ENCODE measurements around the gene RCAN2. TPM values are rescaled to one million over a fixed set of nuclear protein-coding genes. Genes with fewer than 3 reads are reported as not detected.

The RCAN2 gene
- total RNA-seq, 1 donor from 2014 or later: 9.0 TPM

DNA sequence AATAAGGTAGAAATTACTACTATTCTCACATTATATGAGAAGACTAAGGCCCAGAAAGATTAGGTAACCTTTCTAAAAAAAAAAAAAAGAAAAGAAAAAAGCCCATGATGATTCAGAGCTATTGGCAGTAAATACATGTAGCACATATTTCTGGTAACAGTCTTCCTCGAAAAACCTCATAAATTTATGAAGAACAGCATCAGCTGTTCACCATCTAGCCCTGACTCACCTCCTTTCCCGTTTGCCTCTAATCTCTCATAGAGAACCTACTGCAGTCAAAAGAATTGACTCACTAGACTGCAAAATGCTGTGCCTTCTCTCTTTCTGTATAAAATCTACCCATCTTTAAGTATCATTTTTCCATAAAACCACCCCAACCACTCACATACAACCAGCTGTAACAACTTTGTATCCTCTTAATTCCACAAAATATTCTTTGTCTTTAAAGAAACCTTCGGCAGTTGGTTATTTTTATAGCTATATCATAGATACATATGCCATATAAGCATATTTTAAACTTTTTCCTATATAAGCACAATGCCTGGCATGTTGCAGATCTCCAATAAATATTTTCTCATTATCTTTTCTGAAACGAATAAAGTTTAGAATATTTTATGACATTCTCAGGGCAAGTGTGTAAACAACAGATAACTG is 167.8 kb downstream of the RCAN2 start:
- DNase-seq: no peak
- Histone ChIP-seq H3K4me1 (no peaks in the 10 kb centered on the region), H3K27ac (no peak overlapping the region), H3K27me3 (ENCODE audit: low read depth) (no peaks in the 10 kb centered on the region), H3K4me3 (no peak overlapping the region), H3K9me3 (no peaks in the 10 kb centered on the region), H3K36me3 (no peaks in the 10 kb centered on the region)
- intact Hi-C loops (cut with DNase I): no loop called here
- TF ChIP-seq, protein P1, sequence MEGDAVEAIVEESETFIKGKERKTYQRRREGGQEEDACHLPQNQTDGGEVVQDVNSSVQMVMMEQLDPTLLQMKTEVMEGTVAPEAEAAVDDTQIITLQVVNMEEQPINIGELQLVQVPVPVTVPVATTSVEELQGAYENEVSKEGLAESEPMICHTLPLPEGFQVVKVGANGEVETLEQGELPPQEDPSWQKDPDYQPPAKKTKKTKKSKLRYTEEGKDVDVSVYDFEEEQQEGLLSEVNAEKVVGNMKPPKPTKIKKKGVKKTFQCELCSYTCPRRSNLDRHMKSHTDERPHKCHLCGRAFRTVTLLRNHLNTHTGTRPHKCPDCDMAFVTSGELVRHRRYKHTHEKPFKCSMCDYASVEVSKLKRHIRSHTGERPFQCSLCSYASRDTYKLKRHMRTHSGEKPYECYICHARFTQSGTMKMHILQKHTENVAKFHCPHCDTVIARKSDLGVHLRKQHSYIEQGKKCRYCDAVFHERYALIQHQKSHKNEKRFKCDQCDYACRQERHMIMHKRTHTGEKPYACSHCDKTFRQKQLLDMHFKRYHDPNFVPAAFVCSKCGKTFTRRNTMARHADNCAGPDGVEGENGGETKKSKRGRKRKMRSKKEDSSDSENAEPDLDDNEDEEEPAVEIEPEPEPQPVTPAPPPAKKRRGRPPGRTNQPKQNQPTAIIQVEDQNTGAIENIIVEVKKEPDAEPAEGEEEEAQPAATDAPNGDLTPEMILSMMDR (IDR thresholded peaks at IDR 0.05): no peak
- ATAC-seq: peak in 1 of 2 donors; percentile 51

DNA sequence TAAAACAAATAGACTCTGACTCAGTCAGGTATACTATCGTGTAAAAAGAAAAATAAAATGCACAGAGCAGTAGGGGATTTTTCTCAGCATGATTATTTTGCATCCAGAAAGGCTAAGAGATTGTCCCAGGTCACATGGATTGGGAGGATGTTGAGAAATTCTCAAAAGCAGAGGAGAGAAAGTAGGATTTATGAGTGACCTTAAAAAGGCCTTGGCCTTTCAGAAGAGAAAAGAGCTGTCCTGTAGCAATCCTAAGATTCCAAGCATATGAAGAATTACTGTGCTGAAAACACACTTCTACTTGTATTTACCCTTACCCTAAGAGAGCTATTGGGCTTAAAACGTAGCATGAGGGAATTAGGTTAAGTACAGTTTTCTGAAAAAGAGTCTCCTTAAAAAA is 170.7 kb downstream of the RCAN2 start:
- Histone ChIP-seq H3K27me3 (ENCODE audit: low read depth) (no peaks in the 10 kb centered on the region), H3K4me1 (peaks cover 3% of the 10 kb centered on the region), H3K36me3 (no peaks in the 10 kb centered on the region), H3K27ac (no peak overlapping the region), H3K4me3 (no peak overlapping the region), H3K9me3 (no peaks in the 10 kb centered on the region)
- TF ChIP-seq, protein P1 (IDR thresholded peaks at IDR 0.05): no peak
- intact Hi-C loops (cut with DNase I): no loop called here
- DNase-seq (no peak), ATAC-seq (no peak)

DNA sequence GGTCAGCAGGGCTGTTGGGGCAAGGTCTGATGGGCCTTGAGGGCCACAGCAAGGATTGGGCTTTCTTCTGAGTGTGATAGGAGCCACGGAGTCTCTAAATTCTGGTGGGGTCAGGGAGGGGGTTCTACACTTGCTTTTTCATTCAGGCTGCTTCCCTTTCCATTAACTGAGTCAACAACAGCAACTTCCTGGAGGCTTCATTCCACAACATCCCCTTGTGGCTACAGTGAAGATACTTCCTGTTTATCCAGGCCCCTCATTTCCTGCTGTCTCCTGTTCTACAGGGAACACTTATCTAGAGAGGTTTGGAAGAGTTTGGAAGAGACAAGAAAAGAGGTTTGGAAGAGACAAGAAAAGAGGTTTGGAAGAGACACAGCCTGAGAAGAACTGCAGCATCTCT is 175.7 kb downstream of the RCAN2 start:
- Histone ChIP-seq H3K9me3 (no peaks in the 10 kb centered on the region), H3K4me3 (no peak overlapping the region), H3K36me3 (no peaks in the 10 kb centered on the region), H3K4me1 (peaks cover 4% of the 10 kb centered on the region), H3K27ac (no peak overlapping the region), H3K27me3 (ENCODE audit: low read depth) (no peaks in the 10 kb centered on the region)
- TF ChIP-seq, protein P1 (IDR thresholded peaks at IDR 0.05): no peak
- DNase-seq (no peak), ATAC-seq (no peak)
- intact Hi-C loops (cut with DNase I): no loop called here

DNA sequence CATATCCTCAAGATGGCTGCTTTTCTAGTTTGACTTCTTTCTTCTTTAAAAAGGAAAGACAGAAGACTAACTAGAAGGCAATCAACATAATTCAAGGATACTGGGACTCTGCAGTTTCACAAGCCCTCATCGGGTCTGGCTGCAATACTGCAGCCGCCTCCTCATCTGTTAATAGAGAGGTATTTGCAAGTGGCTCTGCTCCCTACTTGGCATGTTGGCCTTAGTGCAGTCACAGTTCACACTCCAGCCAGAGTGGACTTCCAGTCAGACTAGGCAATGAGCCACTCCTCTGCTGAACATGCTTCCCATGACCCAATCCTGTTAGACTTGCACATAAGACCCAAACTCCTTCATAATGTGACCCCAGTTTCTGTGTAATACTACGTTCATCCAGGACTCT is 178.6 kb downstream of the RCAN2 start:
- Histone ChIP-seq H3K27me3 (ENCODE audit: low read depth) (no peaks in the 10 kb centered on the region), H3K36me3 (no peaks in the 10 kb centered on the region), H3K27ac (no peak overlapping the region), H3K4me1 (peaks cover 4% of the 10 kb centered on the region), H3K4me3 (no peak overlapping the region), H3K9me3 (no peaks in the 10 kb centered on the region)
- intact Hi-C loops (cut with DNase I): no loop called here
- TF ChIP-seq, protein P1 (IDR thresholded peaks at IDR 0.05): no peak
- DNase-seq (no peak), ATAC-seq (no peak)

DNA sequence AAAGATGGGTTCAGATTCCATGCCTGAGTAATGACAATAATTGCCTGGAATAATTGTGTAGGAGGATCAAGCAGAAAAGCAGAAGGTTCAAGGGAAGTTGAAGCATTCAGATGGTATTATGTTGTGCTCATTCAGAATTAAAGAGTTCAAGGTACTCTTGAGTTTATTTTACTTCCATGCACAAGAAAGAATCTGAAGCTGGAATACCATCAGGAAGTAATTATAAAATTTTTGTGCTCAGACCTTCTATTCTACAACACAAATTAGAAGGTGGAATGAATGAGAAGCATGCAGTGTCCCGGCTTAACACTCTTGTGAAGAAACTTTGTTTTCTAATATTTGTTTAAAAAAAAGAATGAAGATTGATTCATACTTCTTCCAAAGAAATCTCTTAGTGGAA is 181.1 kb downstream of the RCAN2 start:
- no peaks in the 10 kb centered on the region for H3K27me3 ChIP-seq (ENCODE audit: low read depth)
- ATAC-seq (no peak), DNase-seq (no peak)
- TF ChIP-seq, protein P1 (IDR thresholded peaks at IDR 0.05): no peak
- intact Hi-C loops (cut with DNase I): no loop called here
- no peaks in the 10 kb centered on the region for H3K9me3 ChIP-seq
- no peaks in the 10 kb centered on the region for H3K4me1 ChIP-seq
- H3K4me3 ChIP-seq: no peak overlapping the region
- no peaks in the 10 kb centered on the region for H3K36me3 ChIP-seq
- H3K27ac ChIP-seq: no peak overlapping the region
